ENCODE measurements around the gene PPP4R2. TPM values are rescaled to one million over a fixed set of nuclear protein-coding genes. Genes with fewer than 3 reads are reported as not detected.

The PPP4R2 gene
- total RNA-seq, 1 experiment from 2014 or later: 62.7 TPM

- Histone ChIP-seq H3K79me2 (ENCODE audit: low read length) (peaks cover 99% of the 10 kb centered on the region), H3K4me1 (ENCODE audit: insufficient read depth, low read length) (peaks cover 13% of the 10 kb centered on the region), H3K9me2 (replicated peaks; ENCODE audit: low read length) (no peaks in the 10 kb centered on the region), H3K4me2 (ENCODE audit: low read length) (no peak overlapping the region), H3K9ac (ENCODE audit: low read length) (no peak overlapping the region), H3K4me3 (ENCODE audit: low read length) (no peak overlapping the region), H3K9me3 (ENCODE audit: low read length) (no peaks in the 10 kb centered on the region), H3K36me3 (ENCODE audit: low read depth, low read length) (peaks cover 42% of the 10 kb centered on the region), H3F3A (ENCODE audit: low read length, unreplicated experiment) (no peaks in the 10 kb centered on the region), H4K20me1 (ENCODE audit: low read length) (peaks cover 75% of the 10 kb centered on the region), H3K27ac (ENCODE audit: low read length) (no peak overlapping the region), H2AFZ (ENCODE audit: low read length) (no peak overlapping the region), H3K27me3 (ENCODE audit: low read length) (no peaks in the 10 kb centered on the region)
- TF ChIP-seq EZH2phosphoT487 (IDR thresholded peaks at IDR 0.05; ENCODE audit: borderline replicate concordance, low read length) (no peak), CTCF (conservative IDR thresholded peaks at IDR 0.05; ENCODE audit: low read depth, low read length) (no peak), EZH2 (IDR thresholded peaks at IDR 0.05; ENCODE audit: low read length, unreplicated experiment) (no peak)
- ChIA-PET CTCF (no interaction called here), POLR2A (ENCODE audit: unreplicated experiment) (interaction anchor here (0.7 kb wide), 1 partner anchor 367 kb away, joined by 3 read pairs; no protein-coding TSS in a partner anchor)
- DNase-seq (no peak), ATAC-seq (no peak)
- intact Hi-C loops (cut with micrococcal nuclease): no loop called here
- no TSS peak for BruUV-seq (replicated peaks)
These were observed 7.7 kb downstream of the PPP4R2 start for GRCh38 chr3:73004316-73004715.

- peaks cover 28% of the 10 kb centered on the region for H3K36me3 ChIP-seq (ENCODE audit: low read depth, low read length)
- H4K20me1 ChIP-seq (ENCODE audit: low read length): peaks cover 84% of the 10 kb centered on the region
- H3K4me3 ChIP-seq (ENCODE audit: low read length): no peak overlapping the region
- H3K27ac ChIP-seq (ENCODE audit: low read length): no peak overlapping the region
- H2AFZ ChIP-seq (ENCODE audit: low read length): no peak overlapping the region
- intact Hi-C loops (cut with micrococcal nuclease): no loop called here
- TF ChIP-seq CTCF (conservative IDR thresholded peaks at IDR 0.05; ENCODE audit: low read depth, low read length) (no peak), EZH2 (IDR thresholded peaks at IDR 0.05; ENCODE audit: low read length, unreplicated experiment) (no peak), EZH2phosphoT487 (IDR thresholded peaks at IDR 0.05; ENCODE audit: borderline replicate concordance, low read length) (no peak)
- ATAC-seq (peak; percentile 31; the same call in 1 of the 2 replicates), DNase-seq (no peak)
- CTCF ChIA-PET: no interaction called here
- H3K79me2 ChIP-seq (ENCODE audit: low read length): peaks cover 100% of the 10 kb centered on the region
- no TSS peak for BruUV-seq (replicated peaks)
- no peaks in the 10 kb centered on the region for H3K9me3 ChIP-seq (ENCODE audit: low read length)
- no peaks in the 10 kb centered on the region for H3F3A ChIP-seq (ENCODE audit: low read length, unreplicated experiment)
- no peaks in the 10 kb centered on the region for H3K4me1 ChIP-seq (ENCODE audit: insufficient read depth, low read length)
- H3K27me3 ChIP-seq (ENCODE audit: low read length): no peaks in the 10 kb centered on the region
- H3K4me2 ChIP-seq (ENCODE audit: low read length): no peak overlapping the region
- no peak overlapping the region for H3K9ac ChIP-seq (ENCODE audit: low read length)
- no peaks in the 10 kb centered on the region for H3K9me2 ChIP-seq (replicated peaks; ENCODE audit: low read length)
- POLR2A ChIA-PET (ENCODE audit: unreplicated experiment): no interaction called here
These were observed 11.5 kb downstream of the PPP4R2 start for GRCh38 chr3:73007992-73008712.

GRCh38 chr3:73009008-73009407 is 12.4 kb downstream of the PPP4R2 start:
- no peak for TF ChIP-seq EZH2phosphoT487 (IDR thresholded peaks at IDR 0.05; ENCODE audit: borderline replicate concordance, low read length)
- no peak for TF ChIP-seq CTCF (conservative IDR thresholded peaks at IDR 0.05; ENCODE audit: low read depth, low read length)
- TF ChIP-seq EZH2 (IDR thresholded peaks at IDR 0.05; ENCODE audit: low read length, unreplicated experiment): no peak

More at GRCh38 chr3:73009008-73009407, 12.4 kb downstream of the PPP4R2 start:
- ChIA-PET POLR2A (ENCODE audit: unreplicated experiment) (no interaction called here), CTCF (no interaction called here)
- no TSS peak for BruUV-seq (replicated peaks)
- H3K4me1 ChIP-seq (ENCODE audit: insufficient read depth, low read length): no peaks in the 10 kb centered on the region
- no peaks in the 10 kb centered on the region for H3K27me3 ChIP-seq (ENCODE audit: low read length)
- H2AFZ ChIP-seq (ENCODE audit: low read length): no peak overlapping the region
- peaks cover 100% of the 10 kb centered on the region for H3K79me2 ChIP-seq (ENCODE audit: low read length)
- peaks cover 31% of the 10 kb centered on the region for H3K36me3 ChIP-seq (ENCODE audit: low read depth, low read length)
- DNase-seq: no peak
- peaks cover 82% of the 10 kb centered on the region for H4K20me1 ChIP-seq (ENCODE audit: low read length)
- no peak overlapping the region for H3K4me3 ChIP-seq (ENCODE audit: low read length)
- H3F3A ChIP-seq (ENCODE audit: low read length, unreplicated experiment): no peaks in the 10 kb centered on the region
- intact Hi-C loops (cut with micrococcal nuclease): no loop called here
- H3K9ac ChIP-seq (ENCODE audit: low read length): no peak overlapping the region
- no peaks in the 10 kb centered on the region for H3K9me3 ChIP-seq (ENCODE audit: low read length)
- H3K9me2 ChIP-seq (replicated peaks; ENCODE audit: low read length): no peaks in the 10 kb centered on the region
- ATAC-seq: no peak
- no peak overlapping the region for H3K27ac ChIP-seq (ENCODE audit: low read length)
- no peak overlapping the region for H3K4me2 ChIP-seq (ENCODE audit: low read length)

All from PC-3 (cell line).